HUDEP-2 (cell line): ENCODE data around the gene CHURC1.

Experiments
- DNase-seq, 76 experiments: peaks; one replicate each; lab custom pipeline; 2025; ENCODE audit not compliant: unreplicated experiment in 76 of 76; lab: John Stamatoyannopoulos, UW

CHURC1 gene

GRCh38 chr14:64979336-64980074, 65.2 kb downstream of the CHURC1 start:
- DNase-seq: no peak

GRCh38 chr14:64983439-64984310, 69.4 kb downstream of the CHURC1 start:
- peak in 18 of 76 experiments; percentile 9 to 39 (median 19) for DNase-seq
